Thoracic aorta (tissue), 2 donors: ENCODE results near the gene MCL1. TPM values are rescaled to one million over a fixed set of nuclear protein-coding genes. Genes with fewer than 3 reads are reported as not detected.
"Not testable (repeated sequence)": the region's sequence is repeated elsewhere in the genome, so short reads cannot be mapped to it uniquely, and the experiment has no call there.

Experiments used
- ATAC-seq: fragments of 150-250 bp; one replicate; pipeline ENCODE4 v1.8.0; 2017; ENCODE audit warnings: low read depth; ENCODE audit not compliant: insufficient number of reproducible peaks, low FRiP score
- DNase-seq: peaks from one replicate; pipeline ENCODE4 v3.0.0-alpha.2; 2020; ENCODE audit warnings: low spot score
- H3K27ac ChIP-seq, 2 donors: fragments of 200-600 bp; sonication (generic); 1 replicate in 1 of 2; 2 replicates in 1 of 2; pipeline ENCODE4 v1.5.1; 2016; ENCODE audit warnings: mild to moderate bottlenecking in 2 of 2, moderate library complexity in 2 of 2
- H3K27me3 ChIP-seq: fragments of 200-600 bp; sonication (generic); replicated peaks from 2 replicates; pipeline ENCODE4 v1.6.0; 2016; ENCODE audit warnings: mild to moderate bottlenecking; ENCODE audit not compliant: insufficient read depth
- H3K36me3 ChIP-seq: fragments of 200-600 bp; sonication (generic); one replicate; pipeline ENCODE4 v1.5.1; 2016
- H3K4me1 ChIP-seq, 2 donors: fragments of 200-600 bp; sonication (generic); 1 replicate in 1 of 2; 2 replicates in 1 of 2; pipeline versions ENCODE4 v1.5.1 to v1.6.0; 2016; ENCODE audit warnings: low read depth in 2 of 2, mild to moderate bottlenecking in 1 of 2; ENCODE audit not compliant: control insufficient read depth in 1 of 2
- H3K4me3 ChIP-seq: fragments of 200-600 bp; sonication (generic); 2 replicates; pipeline ENCODE4 v1.5.1; 2016; ENCODE audit warnings: mild to moderate bottlenecking
- H3K9me3 ChIP-seq: fragments of 200-600 bp; sonication (generic); 2 replicates; pipeline ENCODE4 v1.5.1; 2016
- total RNA-seq, 2 donors: library from RNA; depleted of rRNA; stranded (reverse); fragments of >200 nt; gene quantifications; one replicate each; pipeline versions ENCODE4 v1.1.0 to v1.2.3, GENCODE V29; 2016
- TF ChIP-seq, protein P1 (sequence below): fragments of 200-600 bp; sonication (generic); IDR thresholded peaks from one replicate; pipeline ENCODE4 v1.5.1; 2019; ENCODE audit warnings: antibody characterized with exemption

MCL1 gene
- total RNA-seq, result 100 to 1,000 TPM; 588 to 607 TPM

- peaks cover 34% of the 10 kb centered on the region for H3K36me3 ChIP-seq
- DNase-seq (peak; percentile 73), ATAC-seq (peak; percentile 80)
- peak within 1 kb of the TSS; percentile 98 to 99 for H3K27ac ChIP-seq
- no peaks in the 10 kb centered on the region for H3K9me3 ChIP-seq
- peaks cover 9 to 10% of the 10 kb centered on the region in 2 donors for H3K4me1 ChIP-seq
- TF ChIP-seq, protein P1, sequence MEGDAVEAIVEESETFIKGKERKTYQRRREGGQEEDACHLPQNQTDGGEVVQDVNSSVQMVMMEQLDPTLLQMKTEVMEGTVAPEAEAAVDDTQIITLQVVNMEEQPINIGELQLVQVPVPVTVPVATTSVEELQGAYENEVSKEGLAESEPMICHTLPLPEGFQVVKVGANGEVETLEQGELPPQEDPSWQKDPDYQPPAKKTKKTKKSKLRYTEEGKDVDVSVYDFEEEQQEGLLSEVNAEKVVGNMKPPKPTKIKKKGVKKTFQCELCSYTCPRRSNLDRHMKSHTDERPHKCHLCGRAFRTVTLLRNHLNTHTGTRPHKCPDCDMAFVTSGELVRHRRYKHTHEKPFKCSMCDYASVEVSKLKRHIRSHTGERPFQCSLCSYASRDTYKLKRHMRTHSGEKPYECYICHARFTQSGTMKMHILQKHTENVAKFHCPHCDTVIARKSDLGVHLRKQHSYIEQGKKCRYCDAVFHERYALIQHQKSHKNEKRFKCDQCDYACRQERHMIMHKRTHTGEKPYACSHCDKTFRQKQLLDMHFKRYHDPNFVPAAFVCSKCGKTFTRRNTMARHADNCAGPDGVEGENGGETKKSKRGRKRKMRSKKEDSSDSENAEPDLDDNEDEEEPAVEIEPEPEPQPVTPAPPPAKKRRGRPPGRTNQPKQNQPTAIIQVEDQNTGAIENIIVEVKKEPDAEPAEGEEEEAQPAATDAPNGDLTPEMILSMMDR, result no peak
- H3K4me3 ChIP-seq, result peak within 1 kb of the TSS; percentile 93
- H3K27me3 ChIP-seq, result no peaks in the 10 kb centered on the region
These were observed at the start of gene MCL1 for GRCh38 chr1:150579110-150579944. Gene MCL1 (minus strand): TSS chr1:150579610. CDS start chr1:150579530, 80 bp downstream.

DNA sequence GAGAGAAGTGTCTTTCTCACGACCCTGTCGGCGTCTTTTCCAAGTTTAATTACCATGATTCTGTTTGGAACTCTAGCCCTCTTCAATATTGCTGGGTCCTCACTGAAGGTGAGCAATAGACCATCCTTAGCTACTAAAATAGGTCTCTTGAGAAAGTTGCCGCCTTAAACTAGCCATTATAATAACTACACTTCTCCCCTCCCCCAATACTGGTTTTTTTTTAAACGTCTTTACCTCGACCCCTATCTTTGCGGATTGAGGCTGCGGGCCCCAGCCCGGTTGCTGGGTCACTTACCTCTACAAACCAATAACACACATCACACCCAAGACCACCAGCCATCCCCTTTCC lies 49.3 kb upstream of the MCL1 start:
- Histone ChIP-seq H3K36me3 (peaks cover 38% of the 10 kb centered on the region), H3K4me3 (peak overlapping the region; percentile 90), H3K4me1 (peaks cover 7 to 21% of the 10 kb centered on the region in 2 donors), H3K27ac (peak overlapping the region; percentile 96), H3K9me3 (no peaks in the 10 kb centered on the region), H3K27me3 (no peaks in the 10 kb centered on the region)
- TF ChIP-seq, protein P1, result no peak
- no peak for DNase-seq
- ATAC-seq, result no peak

- Histone ChIP-seq H3K27me3 (no peaks in the 10 kb centered on the region), H3K4me3 (peak overlapping the region; percentile 90), H3K9me3 (no peaks in the 10 kb centered on the region), H3K4me1 (peaks cover 9 to 21% of the 10 kb centered on the region in 2 donors), H3K36me3 (peaks cover 41% of the 10 kb centered on the region), H3K27ac (no peak overlapping the region)
- ATAC-seq, result no peak
- TF ChIP-seq, protein P1, result no peak
- no peak for DNase-seq
These were observed 48.5 kb upstream of the MCL1 start for GRCh38 chr1:150627826-150628410.

DNA sequence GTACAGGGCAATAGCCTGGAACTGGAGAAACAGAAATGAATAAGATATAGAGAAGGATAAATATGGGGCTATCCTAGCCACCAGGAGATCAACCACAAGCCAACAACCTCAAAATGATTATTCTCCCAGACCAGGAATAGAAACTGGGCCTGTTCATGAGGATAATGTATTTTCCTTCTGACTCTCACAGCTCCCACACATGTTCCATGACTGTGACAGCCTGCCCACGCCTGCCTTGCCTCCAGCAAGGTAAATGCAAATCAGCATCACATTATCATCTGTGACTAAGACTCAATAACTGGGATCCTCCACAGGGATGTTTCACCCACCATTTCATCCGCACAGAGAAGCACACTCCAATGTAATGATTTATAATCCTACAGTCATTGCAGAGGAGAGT lies 46.7 kb upstream of the MCL1 start:
- DNase-seq, result no peak
- no peaks in the 10 kb centered on the region for H3K27me3 ChIP-seq
- peaks cover 18 to 32% of the 10 kb centered on the region in 2 donors for H3K4me1 ChIP-seq
- H3K36me3 ChIP-seq, result peaks cover 43% of the 10 kb centered on the region
- no peak overlapping the region for H3K4me3 ChIP-seq
- H3K27ac ChIP-seq, result no peak overlapping the region
- TF ChIP-seq, protein P1, result no peak
- no peaks in the 10 kb centered on the region for H3K9me3 ChIP-seq
- no peak for ATAC-seq

DNA sequence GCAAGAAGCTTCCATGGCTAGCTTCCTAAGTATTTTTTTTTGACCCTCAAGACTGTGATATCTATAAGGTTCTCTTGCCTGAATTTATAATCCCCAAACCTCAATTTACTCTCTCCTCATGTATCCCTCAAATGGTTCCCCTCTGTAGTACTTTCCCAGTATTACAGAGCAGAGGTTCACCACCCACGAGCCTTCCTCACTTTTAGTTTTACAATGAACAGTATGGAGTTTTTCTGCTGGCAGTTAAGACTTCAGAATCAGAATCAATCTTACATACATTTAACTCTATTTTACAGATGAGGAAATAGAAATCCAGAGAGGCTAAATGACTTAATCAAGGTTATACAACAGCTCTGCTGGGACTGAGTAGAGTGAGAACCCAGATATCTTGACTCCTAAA lies 45.1 kb upstream of the MCL1 start:
- not testable (repeated sequence) for H3K27me3 ChIP-seq, ATAC-seq, H3K27ac ChIP-seq, H3K4me3 ChIP-seq, H3K9me3 ChIP-seq, DNase-seq
- Histone ChIP-seq H3K36me3 (peaks cover 48% of the 10 kb centered on the region), H3K4me1 (peaks cover 33 to 40% of the 10 kb centered on the region in 2 donors)

- H3K9me3 ChIP-seq, H3K27ac ChIP-seq, ATAC-seq, DNase-seq, H3K4me3 ChIP-seq, H3K27me3 ChIP-seq: not testable (repeated sequence)
- peaks cover 48% of the 10 kb centered on the region for H3K36me3 ChIP-seq
- peaks cover 33 to 44% of the 10 kb centered on the region in 2 donors for H3K4me1 ChIP-seq
These were observed 44.7 kb upstream of the MCL1 start for GRCh38 chr1:150624134-150624533.
